ENCODE measurements around the gene RPS23.

RPS23 gene

DNA sequence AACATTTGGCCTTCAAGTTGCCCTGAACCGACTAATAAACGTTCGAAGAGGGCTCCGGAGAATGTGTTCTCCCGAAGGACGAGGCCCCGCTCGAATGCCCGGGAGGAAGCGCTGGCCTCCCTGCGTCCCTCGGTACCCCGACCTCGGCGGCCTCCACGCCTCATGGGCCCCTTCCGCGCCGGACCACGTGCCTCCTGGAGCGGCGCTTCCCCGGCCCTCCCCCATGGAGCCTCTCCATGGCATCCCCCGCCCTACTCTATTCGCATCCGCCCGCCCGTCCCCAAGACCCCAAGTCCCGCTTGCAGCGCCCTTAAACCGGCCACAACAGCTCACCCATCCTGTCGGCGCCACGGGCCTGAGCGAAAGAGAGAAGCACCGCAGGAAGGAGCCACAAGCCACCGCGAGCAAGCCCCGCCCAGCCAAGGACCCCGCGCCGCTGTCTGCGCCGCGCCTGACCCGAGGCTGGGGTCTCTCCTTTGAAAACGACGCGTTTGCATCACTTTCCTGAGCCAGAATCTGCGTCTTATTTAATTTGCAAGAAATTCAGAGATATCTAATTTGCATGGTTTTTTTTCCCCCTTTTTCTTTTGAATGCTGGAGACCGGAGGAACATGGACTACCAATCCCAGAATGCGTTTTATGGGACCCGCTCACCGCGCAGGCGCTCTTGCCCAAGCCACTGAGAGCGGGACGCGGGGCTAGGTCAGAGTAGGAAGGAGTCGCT is at the start of gene RPS23:
Gene RPS23 (minus strand): TSS at position 368 of the 724 bp plus-strand sequence. CDS start 31 bp downstream, at position 337.
- peaks cover 62% of the 10 kb centered on the region for H3K4me1 Mint-ChIP-seq
- peak within 1 kb of the TSS; percentile 99 for H3K4me3 Mint-ChIP-seq
- no peaks in the 10 kb centered on the region for H3K27me3 Mint-ChIP-seq
- H3K27ac Mint-ChIP-seq, result peak within 1 kb of the TSS; percentile 100
- peaks cover 53% of the 10 kb centered on the region for H3K36me3 Mint-ChIP-seq
- peak; percentile 96 for ATAC-seq
- H3K9me3 Mint-ChIP-seq, result no peaks in the 10 kb centered on the region

DNA sequence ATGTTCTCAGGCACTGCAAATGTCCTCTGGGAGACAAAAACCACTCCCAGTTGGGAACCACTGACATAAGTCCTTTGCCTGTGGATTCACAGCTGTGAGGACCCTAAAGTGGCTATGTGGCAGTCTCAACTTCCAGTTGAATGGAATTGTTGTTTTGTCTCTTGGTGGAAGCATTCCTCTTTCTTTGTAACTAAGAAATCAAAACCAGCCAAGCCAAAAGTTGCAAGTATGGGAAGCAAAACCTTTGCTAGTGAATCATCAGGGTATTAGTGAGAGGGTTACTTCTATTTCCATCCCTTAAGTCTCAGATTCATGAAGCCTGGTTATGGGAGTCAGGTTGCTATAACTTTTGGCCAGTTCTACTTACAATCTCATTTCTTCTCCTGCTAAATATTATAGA is 49.8 kb upstream of the RPS23 start:
- no peak overlapping the region for H3K27ac Mint-ChIP-seq
- no peaks in the 10 kb centered on the region for H3K4me1 Mint-ChIP-seq
- no peak for ATAC-seq
- no peak overlapping the region for H3K4me3 Mint-ChIP-seq
- peaks cover 2% of the 10 kb centered on the region for H3K9me3 Mint-ChIP-seq
- peaks cover 9% of the 10 kb centered on the region for H3K27me3 Mint-ChIP-seq
- no peaks in the 10 kb centered on the region for H3K36me3 Mint-ChIP-seq

DNA sequence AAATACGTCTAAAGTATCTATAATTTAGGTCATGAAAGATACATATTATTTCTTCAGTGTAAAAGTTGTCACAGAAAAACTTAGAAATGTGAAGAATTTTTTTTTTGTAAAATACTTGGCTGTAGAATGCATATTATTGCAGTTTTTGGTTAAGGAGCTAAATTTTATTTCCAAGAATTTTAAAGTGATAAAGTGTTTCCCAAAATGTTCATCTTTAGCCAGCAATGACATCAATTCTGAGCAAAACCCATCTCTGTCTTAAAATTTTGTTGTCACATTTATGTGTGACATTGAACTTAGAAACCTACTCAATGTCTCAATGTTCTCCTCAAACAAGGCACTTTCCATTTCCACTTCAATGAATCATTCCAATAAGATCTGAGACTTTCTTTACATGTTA is 47.8 kb upstream of the RPS23 start:
- no peak overlapping the region for H3K4me3 Mint-ChIP-seq
- H3K36me3 Mint-ChIP-seq, result no peaks in the 10 kb centered on the region
- H3K9me3 Mint-ChIP-seq, result peaks cover 2% of the 10 kb centered on the region
- no peaks in the 10 kb centered on the region for H3K4me1 Mint-ChIP-seq
- H3K27me3 Mint-ChIP-seq, result peaks cover 26% of the 10 kb centered on the region
- no peak for ATAC-seq
- H3K27ac Mint-ChIP-seq, result no peak overlapping the region

GRCh38 chr5:82325155-82325554 is 47.0 kb upstream of the RPS23 start:
- peaks cover 27% of the 10 kb centered on the region for H3K27me3 Mint-ChIP-seq
- H3K4me1 Mint-ChIP-seq, result no peaks in the 10 kb centered on the region
- H3K9me3 Mint-ChIP-seq, result peaks cover 2% of the 10 kb centered on the region
- H3K36me3 Mint-ChIP-seq, result no peaks in the 10 kb centered on the region
- no peak for ATAC-seq
- no peak overlapping the region for H3K27ac Mint-ChIP-seq
- no peak overlapping the region for H3K4me3 Mint-ChIP-seq

DNA sequence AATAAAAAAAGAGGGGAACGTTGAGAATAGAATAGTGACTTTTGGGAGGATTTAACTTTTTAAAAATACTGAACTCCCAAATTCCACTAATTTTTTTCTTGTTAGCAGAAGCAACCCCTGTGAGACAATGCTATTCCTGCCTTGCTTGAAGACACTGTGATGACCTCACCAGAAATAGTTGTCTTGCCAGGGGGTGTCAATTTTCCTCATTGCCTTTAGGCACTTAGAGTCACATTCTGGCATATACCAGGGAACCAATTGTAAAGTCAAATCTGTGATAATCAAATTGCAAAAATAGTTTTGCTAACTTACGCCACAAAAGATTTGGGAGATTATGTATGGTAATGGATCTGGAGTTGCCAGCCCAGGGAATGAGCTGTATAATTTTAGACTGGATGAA is 42.8 kb upstream of the RPS23 start:
- no peaks in the 10 kb centered on the region for H3K9me3 Mint-ChIP-seq
- H3K4me1 Mint-ChIP-seq, result no peaks in the 10 kb centered on the region
- H3K27me3 Mint-ChIP-seq, result peaks cover 27% of the 10 kb centered on the region
- no peak for ATAC-seq
- H3K36me3 Mint-ChIP-seq, result no peaks in the 10 kb centered on the region
- H3K27ac Mint-ChIP-seq, result no peak overlapping the region
- H3K4me3 Mint-ChIP-seq, result no peak overlapping the region

- H3K27me3 Mint-ChIP-seq, result peaks cover 18% of the 10 kb centered on the region
- no peak for ATAC-seq
- no peaks in the 10 kb centered on the region for H3K9me3 Mint-ChIP-seq
- no peak overlapping the region for H3K4me3 Mint-ChIP-seq
- H3K27ac Mint-ChIP-seq, result no peak overlapping the region
- no peaks in the 10 kb centered on the region for H3K36me3 Mint-ChIP-seq
- H3K4me1 Mint-ChIP-seq, result no peaks in the 10 kb centered on the region
These were observed 41.7 kb upstream of the RPS23 start for GRCh38 chr5:82319651-82320376.

DNA sequence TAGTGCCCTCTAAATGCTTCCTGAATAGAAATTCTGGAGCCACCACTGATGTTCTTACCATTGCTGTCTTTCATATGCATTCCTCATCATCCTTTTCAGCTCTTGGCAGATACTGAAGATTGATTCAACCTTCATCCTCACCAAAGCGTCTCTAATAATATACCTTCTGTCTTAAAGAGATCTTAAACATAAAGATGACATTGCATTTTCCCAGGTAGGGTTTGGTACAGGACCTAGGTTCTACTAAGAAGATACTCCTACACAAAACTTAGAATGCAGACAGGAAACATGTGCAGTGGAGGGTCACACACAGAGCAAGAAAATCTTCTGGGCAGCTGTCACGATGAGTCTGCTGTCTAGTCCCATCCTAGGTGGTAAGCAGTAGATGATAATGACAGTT is 41.0 kb upstream of the RPS23 start:
- H3K36me3 Mint-ChIP-seq, result peaks cover 2% of the 10 kb centered on the region
- H3K9me3 Mint-ChIP-seq, result peaks cover under 1% of the 10 kb centered on the region
- H3K27me3 Mint-ChIP-seq, result peaks cover 18% of the 10 kb centered on the region
- no peaks in the 10 kb centered on the region for H3K4me1 Mint-ChIP-seq
- no peak overlapping the region for H3K27ac Mint-ChIP-seq
- H3K4me3 Mint-ChIP-seq, result no peak overlapping the region
- ATAC-seq, result no peak

DNA sequence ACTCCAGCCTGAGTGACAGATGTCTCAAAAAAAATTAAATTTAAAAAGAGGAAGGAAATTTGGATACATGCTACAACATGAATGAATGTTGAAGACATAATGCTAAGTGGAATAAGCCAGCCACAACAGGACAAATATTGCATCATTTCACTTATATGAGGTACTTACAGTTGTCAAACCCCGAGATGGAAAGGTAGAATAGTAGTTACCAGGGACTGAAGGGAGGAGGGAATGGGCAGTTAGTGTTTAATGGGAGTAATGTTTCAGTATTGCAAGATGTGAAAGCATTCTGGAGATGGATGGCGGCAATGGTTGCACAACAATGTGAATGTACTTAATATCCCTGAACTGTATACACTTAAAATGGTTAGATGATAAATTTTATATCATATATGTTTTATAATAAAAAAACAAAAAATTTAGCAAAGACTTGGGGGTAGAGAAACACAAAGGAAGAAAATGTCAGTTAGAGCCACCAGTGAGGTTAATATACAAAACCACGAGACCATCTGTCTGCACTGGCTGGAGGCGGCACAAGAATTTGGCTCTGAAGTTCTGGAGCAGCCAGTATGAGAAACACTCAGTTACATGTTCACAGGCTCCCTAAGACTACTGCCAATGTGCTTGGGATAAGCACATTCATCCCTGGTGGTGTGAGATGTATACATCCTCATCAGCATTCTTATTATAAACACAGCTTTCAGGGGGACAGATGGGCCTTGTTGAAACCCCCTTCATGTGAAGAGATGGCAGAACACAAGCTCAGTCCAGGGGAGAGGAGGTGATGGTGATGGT is 37.0 kb upstream of the RPS23 start:
- Mint-ChIP-seq H3K27ac (no peak overlapping the region), H3K27me3 (no peaks in the 10 kb centered on the region), H3K4me1 (no peaks in the 10 kb centered on the region), H3K4me3 (no peak overlapping the region), H3K9me3 (peaks cover 3% of the 10 kb centered on the region), H3K36me3 (peaks cover 21% of the 10 kb centered on the region)
- no peak for ATAC-seq

- no peak overlapping the region for H3K4me3 Mint-ChIP-seq
These were observed 34.9 kb upstream of the RPS23 start for GRCh38 chr5:82313016-82313415.

GRCh38 chr5:82312373-82312856 is 34.3 kb upstream of the RPS23 start:
- no peak for ATAC-seq
- H3K27me3 Mint-ChIP-seq, result no peaks in the 10 kb centered on the region
- H3K4me1 Mint-ChIP-seq, result no peaks in the 10 kb centered on the region
- H3K27ac Mint-ChIP-seq, result no peak overlapping the region
- H3K9me3 Mint-ChIP-seq, result peaks cover 7% of the 10 kb centered on the region
- H3K36me3 Mint-ChIP-seq, result peaks cover 46% of the 10 kb centered on the region
- H3K4me3 Mint-ChIP-seq, result no peak overlapping the region

More at GRCh38 chr5:82313016-82313415, 34.9 kb upstream of the RPS23 start:
- peaks cover 7% of the 10 kb centered on the region for H3K9me3 Mint-ChIP-seq
- H3K36me3 Mint-ChIP-seq, result peaks cover 40% of the 10 kb centered on the region
- no peak overlapping the region for H3K27ac Mint-ChIP-seq
- no peaks in the 10 kb centered on the region for H3K27me3 Mint-ChIP-seq
- H3K4me1 Mint-ChIP-seq, result no peaks in the 10 kb centered on the region
- ATAC-seq, result no peak

- no peaks in the 10 kb centered on the region for H3K4me1 Mint-ChIP-seq
- no peak overlapping the region for H3K4me3 Mint-ChIP-seq
- H3K27me3 Mint-ChIP-seq, result no peaks in the 10 kb centered on the region
- H3K36me3 Mint-ChIP-seq, result peaks cover 63% of the 10 kb centered on the region
- no peak for ATAC-seq
- peaks cover 6% of the 10 kb centered on the region for H3K9me3 Mint-ChIP-seq
- no peak overlapping the region for H3K27ac Mint-ChIP-seq
These were observed 31.0 kb upstream of the RPS23 start for GRCh38 chr5:82309091-82309531.

GRCh38 chr5:82308416-82308815 is 30.3 kb upstream of the RPS23 start:
- H3K27me3 Mint-ChIP-seq, result no peaks in the 10 kb centered on the region
- H3K4me3 Mint-ChIP-seq, result no peak overlapping the region
- peaks cover 5% of the 10 kb centered on the region for H3K9me3 Mint-ChIP-seq
- peaks cover 56% of the 10 kb centered on the region for H3K36me3 Mint-ChIP-seq
- no peak overlapping the region for H3K27ac Mint-ChIP-seq
- H3K4me1 Mint-ChIP-seq, result no peaks in the 10 kb centered on the region
- ATAC-seq, result no peak

DNA sequence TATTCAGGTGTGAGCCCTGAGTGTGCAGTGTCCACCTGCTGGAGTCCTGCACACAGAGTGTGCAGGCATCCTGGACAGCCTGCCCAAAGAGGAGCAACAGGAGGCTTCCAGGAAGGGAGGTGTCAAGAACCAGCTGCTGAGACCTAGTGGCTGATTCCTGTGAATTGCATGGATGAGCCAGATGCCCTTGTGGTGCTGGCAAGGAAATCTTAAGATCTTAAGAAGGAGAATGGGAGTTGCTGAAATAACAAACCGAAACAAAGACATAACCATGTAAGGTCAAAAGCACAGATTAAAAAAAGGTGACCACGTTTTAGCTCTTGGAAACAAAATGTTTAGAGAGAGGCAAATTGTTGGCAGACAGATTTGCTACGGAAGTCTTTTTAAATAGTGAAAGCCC is 29.3 kb upstream of the RPS23 start:
- no peak overlapping the region for H3K27ac Mint-ChIP-seq
- H3K4me1 Mint-ChIP-seq, result no peaks in the 10 kb centered on the region
- H3K4me3 Mint-ChIP-seq, result no peak overlapping the region
- no peaks in the 10 kb centered on the region for H3K27me3 Mint-ChIP-seq
- no peak for ATAC-seq
- H3K9me3 Mint-ChIP-seq, result peaks cover 5% of the 10 kb centered on the region
- H3K36me3 Mint-ChIP-seq, result peaks cover 52% of the 10 kb centered on the region

DNA sequence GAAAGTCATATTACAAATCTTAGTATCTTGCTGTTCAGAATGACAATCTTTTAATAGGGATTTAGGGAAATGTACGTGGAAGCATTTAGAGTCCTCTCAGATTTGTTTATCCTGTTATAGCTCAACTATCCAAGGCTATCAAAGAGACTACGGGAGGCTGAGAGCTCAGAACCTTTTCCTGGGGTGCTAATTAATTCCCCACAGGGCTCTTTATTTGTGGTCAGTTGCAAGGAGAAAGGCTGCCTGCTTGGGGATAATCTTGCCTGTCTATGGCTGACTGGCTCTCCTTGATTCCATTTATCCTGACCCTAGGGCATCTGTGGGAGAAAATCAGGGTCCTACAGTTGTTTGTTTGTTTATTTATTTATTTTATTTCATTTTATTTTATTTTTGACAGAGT is 28.0 kb upstream of the RPS23 start:
- Mint-ChIP-seq H3K4me1 (no peaks in the 10 kb centered on the region), H3K36me3 (peaks cover 46% of the 10 kb centered on the region), H3K4me3 (no peak overlapping the region), H3K27ac (no peak overlapping the region), H3K9me3 (peaks cover 5% of the 10 kb centered on the region), H3K27me3 (no peaks in the 10 kb centered on the region)
- ATAC-seq, result no peak

- peaks cover 6% of the 10 kb centered on the region for H3K4me1 Mint-ChIP-seq
- H3K36me3 Mint-ChIP-seq, result peaks cover 16% of the 10 kb centered on the region
- H3K9me3 Mint-ChIP-seq, result peaks cover 3% of the 10 kb centered on the region
- no peaks in the 10 kb centered on the region for H3K27me3 Mint-ChIP-seq
- no peak for ATAC-seq
- H3K4me3 Mint-ChIP-seq, result no peak overlapping the region
- H3K27ac Mint-ChIP-seq, result no peak overlapping the region
These were observed 23.0 kb upstream of the RPS23 start for GRCh38 chr5:82301190-82301589.
